Brain microvascular endothelial cell (primary cell): ENCODE measurements around the gene FN3KRP.
A peak's percentile ranks its signal among the peaks of the same experiment; 100 is the strongest.

Experiments used
- DNase-seq: peaks from one replicate; pipeline ENCODE4 v3.0.0-alpha.2; 2020
- H3K27ac ChIP-seq: fragments of 250-450 bp; sonication (Bioruptor Pico); 2 replicates; pipeline ENCODE4 v1.5.1; 2020; ENCODE audit warnings: mild to moderate bottlenecking, moderate library complexity
- H3K27me3 ChIP-seq: fragments of 250-450 bp; sonication (Bioruptor Pico); replicated peaks from 2 replicates; pipeline ENCODE4 v1.5.1; 2020; ENCODE audit warnings: mild to moderate bottlenecking
- H3K36me3 ChIP-seq: fragments of 250-450 bp; sonication (Bioruptor Pico); replicated peaks from 2 replicates; pipeline ENCODE4 v1.5.1; 2020; ENCODE audit warnings: mild to moderate bottlenecking
- H3K4me3 ChIP-seq: 2 replicates; pipeline ENCODE4 v1.5.1; 2011; ENCODE audit warnings: low read depth, mild to moderate bottlenecking, control low read depth, low read length, moderate library complexity
- CTCF ChIP-seq: IDR thresholded peaks from 2 replicates; pipeline ENCODE4 v1.5.1; 2011; ENCODE audit warnings: low read depth, mild to moderate bottlenecking, moderate library complexity, low read length, control low read depth, inconsistent platforms; ENCODE audit errors: missing control alignments
- in situ Hi-C: cut with HindIII; loops from 2 replicates; pipeline ENCODE4 v1.10.0; 2017; ENCODE audit warnings: low sequenced_read_pairs, low pct_ligation_motif_present

The FN3KRP gene

GRCh38 chr17:82775001-82775823 lies 58.7 kb downstream of the FN3KRP start:
- in situ Hi-C loops: no loop called here
- Histone ChIP-seq H3K27ac (no peak overlapping the region), H3K4me3 (no peak overlapping the region), H3K36me3 (no peaks in the 10 kb centered on the region), H3K27me3 (no peaks in the 10 kb centered on the region)
- DNase-seq: no peak
- peak; percentile 89 for TF ChIP-seq CTCF

GRCh38 chr17:82776454-82776853 lies 59.9 kb downstream of the FN3KRP start:
- no peak overlapping the region for H3K4me3 ChIP-seq
- no peak overlapping the region for H3K27ac ChIP-seq
- in situ Hi-C loops: no loop called here
- no peaks in the 10 kb centered on the region for H3K27me3 ChIP-seq
- TF ChIP-seq CTCF: no peak
- H3K36me3 ChIP-seq: no peaks in the 10 kb centered on the region
- DNase-seq: no peak
